GM19328 (cell line): ENCODE data around the gene MYO5B.
A peak's percentile ranks its signal among the peaks of the same experiment; 100 is the strongest.
"Not testable (repeated sequence)": the region's sequence is repeated elsewhere in the genome, so short reads cannot be mapped to it uniquely, and the experiment has no call there.

ENCODE experiments used
- ATAC-seq: cut with Tn5 transposase; IDR thresholded peaks from one replicate; pipeline ENCODE4 v1.9.1; 2021; ENCODE audit warnings: mild to moderate bottlenecking, moderate library complexity; ENCODE audit not compliant: unreplicated experiment

MYO5B gene

GRCh38 chr18:49813069-49813318 is 382.0 kb downstream of the MYO5B start:
- peak; percentile 10 for ATAC-seq

GRCh38 chr18:49812286-49813068 is 382.5 kb downstream of the MYO5B start:
- ATAC-seq = no peak

- ATAC-seq = no peak
These were observed 383.6 kb downstream of the MYO5B start for GRCh38 chr18:49811151-49811938.

GRCh38 chr18:49808553-49809191 is 386.3 kb downstream of the MYO5B start:
- ATAC-seq = not testable (repeated sequence)

- ATAC-seq = no peak
These were observed 390.9 kb downstream of the MYO5B start for GRCh38 chr18:49804096-49804495.

- no peak for ATAC-seq
These were observed 392.3 kb downstream of the MYO5B start for GRCh38 chr18:49802623-49803022.

- not testable (repeated sequence) for ATAC-seq
These were observed 394.5 kb downstream of the MYO5B start for GRCh38 chr18:49800491-49800890.

- ATAC-seq = not testable (repeated sequence)
These were observed 395.1 kb downstream of the MYO5B start for GRCh38 chr18:49799806-49800205.

- ATAC-seq = no peak
These were observed 396.9 kb downstream of the MYO5B start for GRCh38 chr18:49798001-49798400.

GRCh38 chr18:49795612-49796552 is 399.1 kb downstream of the MYO5B start:
- no peak for ATAC-seq

- no peak for ATAC-seq
These were observed 400.2 kb downstream of the MYO5B start for GRCh38 chr18:49794743-49795142.

GRCh38 chr18:49789560-49790134 is 405.3 kb downstream of the MYO5B start:
- not testable (repeated sequence) for ATAC-seq

GRCh38 chr18:49788327-49788898 is 406.5 kb downstream of the MYO5B start:
- no peak for ATAC-seq

GRCh38 chr18:49786019-49786720 is 408.8 kb downstream of the MYO5B start:
- no peak for ATAC-seq

- ATAC-seq = no peak
These were observed 410.3 kb downstream of the MYO5B start for GRCh38 chr18:49784427-49785185.

GRCh38 chr18:49783631-49784030 is 411.3 kb downstream of the MYO5B start:
- not testable (repeated sequence) for ATAC-seq

- no peak for ATAC-seq
These were observed 416.0 kb downstream of the MYO5B start for GRCh38 chr18:49778826-49779465.
